CD4-positive, alpha-beta T cell treated with Interleukin-17A for 4 hours (primary cell): ENCODE measurements around the gene APPL1.

ENCODE experiments used
- DNase-seq: peaks from one replicate; pipeline ENCODE4 v3.0.0-alpha.2; 2020; ENCODE audit warnings: mixed read lengths

Gene APPL1, protein sequence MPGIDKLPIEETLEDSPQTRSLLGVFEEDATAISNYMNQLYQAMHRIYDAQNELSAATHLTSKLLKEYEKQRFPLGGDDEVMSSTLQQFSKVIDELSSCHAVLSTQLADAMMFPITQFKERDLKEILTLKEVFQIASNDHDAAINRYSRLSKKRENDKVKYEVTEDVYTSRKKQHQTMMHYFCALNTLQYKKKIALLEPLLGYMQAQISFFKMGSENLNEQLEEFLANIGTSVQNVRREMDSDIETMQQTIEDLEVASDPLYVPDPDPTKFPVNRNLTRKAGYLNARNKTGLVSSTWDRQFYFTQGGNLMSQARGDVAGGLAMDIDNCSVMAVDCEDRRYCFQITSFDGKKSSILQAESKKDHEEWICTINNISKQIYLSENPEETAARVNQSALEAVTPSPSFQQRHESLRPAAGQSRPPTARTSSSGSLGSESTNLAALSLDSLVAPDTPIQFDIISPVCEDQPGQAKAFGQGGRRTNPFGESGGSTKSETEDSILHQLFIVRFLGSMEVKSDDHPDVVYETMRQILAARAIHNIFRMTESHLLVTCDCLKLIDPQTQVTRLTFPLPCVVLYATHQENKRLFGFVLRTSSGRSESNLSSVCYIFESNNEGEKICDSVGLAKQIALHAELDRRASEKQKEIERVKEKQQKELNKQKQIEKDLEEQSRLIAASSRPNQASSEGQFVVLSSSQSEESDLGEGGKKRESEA

DNA sequence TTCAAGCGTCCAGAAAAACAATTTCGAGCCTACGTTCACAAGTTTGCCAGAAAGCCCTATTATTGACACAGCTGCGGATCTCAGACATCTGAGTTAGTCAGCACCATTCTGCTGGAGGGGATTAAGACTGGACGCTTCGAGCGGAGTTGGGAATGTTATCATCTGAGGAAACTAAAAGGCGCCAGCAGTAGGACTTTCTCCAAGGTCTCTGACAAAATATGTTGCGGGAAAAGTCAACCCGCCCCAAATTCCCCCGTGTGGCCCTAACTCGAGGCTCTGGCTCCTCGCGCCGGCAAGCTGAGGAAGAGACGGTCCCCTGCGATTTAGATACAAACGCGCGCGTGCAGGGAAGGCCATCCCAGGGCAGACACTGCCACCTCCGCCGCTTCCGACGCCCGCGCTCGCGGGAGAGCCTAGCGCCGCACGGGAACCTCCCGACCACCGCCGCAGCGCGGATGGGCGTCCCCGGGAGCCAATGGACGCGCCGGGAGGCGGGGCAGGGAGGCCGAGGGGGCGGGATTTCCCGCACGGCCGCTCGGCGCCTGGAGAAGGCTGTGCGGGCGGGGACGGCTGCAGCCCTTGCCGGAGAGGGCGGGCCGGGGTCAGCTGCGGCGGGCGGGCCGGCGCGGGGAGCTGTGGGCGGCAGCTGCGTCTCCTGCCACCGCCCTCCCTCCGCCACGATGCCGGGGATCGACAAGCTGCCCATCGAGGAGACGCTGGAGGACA is at the start of gene APPL1:
Gene APPL1, plus strand, starts transcription at position 526 of the 726 bp plus-strand sequence. Its CDS starts 155 bp downstream, at position 681.
- peak; percentile 93 for DNase-seq

DNA sequence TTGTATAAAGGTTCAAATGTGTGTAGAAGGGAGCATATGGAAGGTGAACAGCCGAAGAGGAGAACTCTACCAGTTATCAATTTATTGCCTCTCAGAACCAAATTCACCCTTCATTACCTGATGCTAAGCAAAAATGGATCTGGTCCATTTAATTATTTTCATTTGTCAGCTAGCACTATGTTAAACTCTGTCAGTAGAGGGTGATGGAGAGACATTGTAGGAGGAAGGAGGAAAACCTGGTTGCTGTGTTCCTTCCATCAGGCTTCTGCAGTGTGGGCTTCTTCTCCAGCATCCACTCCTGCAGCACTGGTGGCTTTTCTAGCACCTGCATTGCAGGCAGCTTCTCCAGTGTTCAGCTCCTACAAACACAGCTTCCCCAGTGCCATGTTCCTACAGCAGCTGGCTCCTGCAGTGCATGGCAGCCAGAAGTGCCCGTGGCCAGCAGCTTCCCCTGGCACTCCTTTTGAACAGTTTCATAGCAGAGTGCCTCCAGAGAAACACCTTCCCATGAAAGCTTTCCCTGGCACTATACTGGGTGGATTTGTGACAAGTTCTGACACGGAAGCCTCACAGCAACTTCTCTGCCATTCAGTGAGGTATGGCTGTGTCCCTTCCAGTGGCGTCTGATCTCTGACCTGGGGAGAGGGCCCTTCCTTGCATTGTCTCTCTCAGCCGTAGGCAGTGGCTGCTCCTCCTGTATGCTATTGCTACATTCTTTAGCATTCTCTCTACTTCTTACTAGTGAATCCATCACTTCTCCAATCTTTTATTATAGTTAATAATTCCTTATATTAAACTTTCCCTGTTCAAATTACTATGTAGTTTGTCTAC is 47.7 kb upstream of the APPL1 start:
- no peak for DNase-seq

DNA sequence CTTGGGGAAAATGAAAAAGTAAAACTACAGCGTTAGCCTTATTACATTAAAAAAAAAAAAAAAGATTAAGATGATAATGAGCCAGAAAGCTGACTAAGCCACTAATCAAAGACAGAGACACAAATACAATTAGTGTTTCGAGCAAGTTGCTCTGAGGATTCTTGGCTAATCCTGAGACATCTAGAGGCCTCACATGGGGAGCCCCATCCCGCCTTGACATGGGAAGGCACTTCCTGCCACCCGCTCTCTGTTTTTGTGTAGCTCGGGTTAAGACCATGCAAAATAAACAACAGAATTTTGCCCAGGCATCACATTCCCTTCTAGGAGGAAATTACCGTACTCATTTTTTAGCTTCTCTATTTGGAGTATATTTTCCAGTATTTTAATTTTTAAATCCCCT is 43.0 kb upstream of the APPL1 start:
- no peak for DNase-seq

DNA sequence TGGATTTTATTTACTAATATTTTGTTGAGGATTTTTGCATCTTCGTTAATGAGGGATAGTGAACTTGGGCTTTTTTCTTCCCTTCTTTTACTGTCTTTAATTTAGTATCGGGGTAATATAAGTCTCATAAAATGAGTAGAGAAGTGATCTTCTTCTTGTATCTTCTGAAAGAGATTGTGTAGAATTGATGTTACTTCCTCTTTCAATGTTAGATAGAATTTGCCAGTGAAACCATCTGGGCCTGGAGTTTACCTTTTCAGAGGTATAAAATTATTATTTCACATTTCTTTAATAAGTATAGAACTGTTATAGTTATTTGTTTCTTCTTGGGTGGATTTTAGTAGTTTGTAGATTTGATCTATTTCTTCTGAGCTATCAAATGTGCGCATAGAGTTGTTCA is 35.5 kb upstream of the APPL1 start:
- DNase-seq: no peak

DNA sequence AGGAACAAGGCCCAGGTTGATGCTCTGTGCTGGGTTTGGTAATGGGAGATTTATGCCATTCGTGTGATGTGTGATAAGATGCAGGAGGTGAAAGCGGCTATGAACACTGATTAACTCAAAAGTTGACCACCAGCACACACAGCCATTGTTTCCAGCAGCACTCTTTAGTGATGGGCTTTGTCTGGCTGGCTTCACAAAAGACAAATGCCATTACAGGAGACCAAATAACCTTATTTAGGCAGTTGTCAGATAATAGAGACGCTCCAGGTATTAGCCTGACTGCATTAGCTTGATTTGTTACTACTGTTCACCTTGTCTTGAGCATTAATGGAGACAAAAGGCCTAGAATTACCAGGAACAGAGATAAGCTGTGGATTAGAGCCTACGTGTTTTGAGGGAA is 32.9 kb upstream of the APPL1 start:
- DNase-seq: no peak

DNA sequence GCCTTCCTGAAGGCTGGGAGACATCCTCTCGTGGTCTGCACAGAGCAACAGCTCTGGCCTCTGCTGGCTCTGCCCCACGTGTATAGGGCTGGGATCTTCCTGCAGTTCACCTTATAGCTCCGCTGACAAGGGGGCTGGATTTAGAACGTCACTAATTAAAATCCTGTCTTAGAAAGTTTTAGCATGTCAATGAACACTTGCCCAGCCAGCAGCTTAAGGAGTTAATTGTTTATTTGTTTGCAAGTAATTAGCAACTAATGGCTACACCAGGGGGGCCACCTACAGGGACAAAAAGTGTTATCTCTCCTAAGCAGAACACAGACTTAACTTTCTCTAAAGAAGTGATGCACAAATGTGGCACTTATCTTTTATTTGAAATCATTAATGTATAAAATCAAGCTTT is 27.6 kb upstream of the APPL1 start, which contains the start of gene HESX1:
Gene HESX1, minus strand, starts transcription at position 84 of the 403 bp plus-strand sequence. Its CDS starts 60 bp downstream, at position 24.
- DNase-seq: no peak

DNA sequence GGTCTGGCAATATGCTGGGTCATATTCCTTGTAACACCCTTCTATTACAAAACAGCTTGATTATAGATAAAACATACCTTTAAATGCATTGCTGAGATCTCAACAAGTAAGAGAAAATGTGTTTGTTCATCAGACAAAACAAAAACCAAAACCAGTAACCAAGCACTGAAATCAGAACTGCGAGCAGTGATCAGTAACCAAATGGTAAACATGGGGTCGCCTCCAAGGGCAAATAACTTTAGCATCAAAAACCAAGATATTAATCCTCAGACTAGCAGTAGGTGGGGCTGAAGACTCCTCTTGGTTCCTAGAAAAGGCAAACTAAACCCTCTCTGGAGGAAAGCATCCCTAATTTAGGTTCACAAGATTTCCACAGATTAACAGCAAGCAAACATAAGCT is 21.1 kb upstream of the APPL1 start:
- no peak for DNase-seq

DNA sequence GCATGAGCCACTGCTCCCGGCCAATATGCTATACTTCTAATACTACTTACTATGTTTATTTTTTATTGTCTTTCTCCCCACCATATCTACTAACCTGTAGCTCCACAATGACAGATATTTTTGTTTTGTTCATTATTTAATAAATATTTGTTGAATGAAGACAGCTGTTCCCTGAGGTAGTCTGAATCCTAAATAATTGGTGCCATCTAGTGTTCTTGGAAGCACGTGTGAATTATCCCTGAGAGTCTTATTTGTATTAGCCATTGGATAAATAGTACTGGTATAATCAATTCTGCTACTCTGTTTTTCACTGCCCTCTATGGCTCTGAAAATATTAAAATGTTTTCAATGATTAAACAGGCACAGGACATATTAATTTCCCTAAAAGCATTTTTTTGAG is 5.6 kb upstream of the APPL1 start:
- DNase-seq: no peak

DNA sequence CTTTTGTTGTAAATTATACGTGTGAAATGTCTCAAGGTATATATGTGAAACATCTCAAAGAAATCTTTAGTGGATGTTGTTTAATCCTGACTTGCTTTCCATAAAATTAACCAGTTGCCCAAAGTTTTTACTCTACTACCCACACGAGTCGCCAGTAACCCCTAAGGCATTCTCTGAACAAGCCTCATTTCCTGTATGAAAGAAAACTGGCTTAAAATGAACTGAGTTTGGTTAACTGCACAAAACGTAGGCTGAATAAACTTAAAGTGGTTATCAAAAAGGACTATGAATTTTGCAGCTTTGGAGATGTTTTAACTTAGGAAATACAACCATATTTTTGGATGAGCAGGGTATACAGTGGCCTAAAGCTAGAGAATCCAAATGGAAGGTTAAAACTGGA is 2.7 kb upstream of the APPL1 start:
- DNase-seq: no peak

DNA sequence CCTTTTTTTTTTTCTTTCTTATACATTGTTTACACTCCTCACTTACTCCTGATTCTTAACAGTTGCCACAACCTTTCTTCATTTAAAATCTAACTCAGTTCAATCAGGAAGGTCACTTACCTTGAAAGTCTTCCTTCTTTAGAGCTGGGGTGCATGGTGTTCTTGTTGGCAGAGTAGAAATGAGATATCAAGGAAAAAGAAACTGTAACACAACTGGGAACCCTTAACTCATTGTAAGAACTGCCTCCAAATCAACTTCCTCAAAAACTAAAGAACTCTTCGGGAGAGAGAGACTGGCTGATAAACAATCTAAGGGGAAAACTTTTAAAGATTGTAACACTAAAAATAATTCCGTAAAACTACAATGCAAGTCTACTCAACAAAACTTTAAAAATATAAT is 1.4 kb upstream of the APPL1 start:
- no peak for DNase-seq

DNA sequence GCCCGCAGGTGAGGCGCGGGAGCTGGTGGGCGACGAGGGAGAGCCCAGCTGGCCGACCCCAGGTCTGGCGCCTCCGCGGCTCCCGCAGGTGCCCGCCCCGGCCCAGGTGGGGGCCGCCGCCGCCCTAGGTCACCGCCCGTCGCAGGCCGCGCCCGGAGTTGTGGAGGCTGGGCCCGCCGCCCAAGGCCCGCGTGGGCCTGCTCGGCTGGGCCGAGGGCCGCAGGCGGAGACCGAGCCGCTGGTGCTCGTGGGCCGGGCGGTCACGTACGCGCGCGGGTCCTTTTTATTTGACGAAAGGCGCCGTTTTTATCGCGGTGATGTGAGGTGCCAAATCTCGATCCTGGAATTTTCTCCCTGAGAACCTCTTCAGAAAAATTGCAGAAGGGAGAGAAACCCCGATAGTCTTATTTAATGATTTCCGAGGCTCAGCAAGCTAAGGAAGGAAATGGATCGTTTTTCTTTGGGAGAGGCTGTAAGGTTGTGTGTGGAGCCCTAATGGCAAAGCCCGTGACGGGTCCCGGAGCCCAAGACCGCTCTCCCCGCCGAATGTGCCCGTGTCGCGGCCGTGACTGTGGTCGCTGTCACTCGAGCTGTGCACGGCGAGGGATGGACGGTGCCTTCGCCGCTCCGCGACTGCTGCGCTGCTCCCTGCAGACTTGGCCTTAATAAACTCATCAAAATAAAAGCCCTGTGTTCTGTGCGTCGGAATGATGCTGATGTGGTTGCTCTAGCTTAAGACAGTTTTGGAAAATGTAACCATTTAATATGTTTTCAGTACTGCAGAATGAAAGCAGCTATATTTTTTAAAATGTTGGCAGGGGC is 612 bp downstream of the APPL1 start:
- peak; percentile 55 for DNase-seq

DNA sequence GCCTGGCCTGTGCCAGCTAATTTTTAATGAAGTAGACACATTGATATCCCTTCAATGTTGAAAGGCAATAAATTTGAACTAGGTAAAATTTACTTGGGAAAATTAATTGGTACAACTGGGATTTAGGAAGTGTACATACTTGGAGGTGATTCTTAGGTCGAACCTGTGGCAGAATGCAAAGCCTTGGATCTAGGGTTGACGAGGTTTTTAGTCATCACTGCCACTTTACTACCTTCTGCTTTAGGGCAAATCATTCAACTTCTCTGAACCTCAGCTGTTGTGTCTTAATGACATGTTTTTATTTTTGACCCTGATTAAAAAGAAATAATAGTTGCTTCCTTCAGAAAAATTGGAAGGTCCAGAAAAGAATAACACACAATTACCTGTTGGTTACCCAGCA is 2.5 kb downstream of the APPL1 start:
- no peak for DNase-seq

DNA sequence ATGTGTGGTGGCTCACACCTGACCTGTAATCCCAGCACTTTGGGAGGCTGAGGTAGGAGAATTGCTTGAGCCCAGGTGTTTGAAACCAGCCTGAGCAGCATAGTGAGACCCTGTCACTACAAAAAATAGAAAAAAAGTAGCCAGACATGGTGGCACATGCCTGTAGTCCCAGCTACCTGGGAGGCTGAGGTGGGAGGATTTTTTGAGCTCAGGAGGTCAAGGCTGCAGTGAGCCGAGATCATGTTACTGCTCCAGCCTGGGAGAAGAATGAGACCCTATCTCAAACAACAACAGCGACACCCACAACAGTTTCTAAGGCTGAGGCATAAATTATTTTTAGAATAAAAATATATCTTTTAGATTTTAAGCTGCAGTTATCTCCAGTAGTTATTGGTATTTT is 6.3 kb downstream of the APPL1 start:
- no peak for DNase-seq

DNA sequence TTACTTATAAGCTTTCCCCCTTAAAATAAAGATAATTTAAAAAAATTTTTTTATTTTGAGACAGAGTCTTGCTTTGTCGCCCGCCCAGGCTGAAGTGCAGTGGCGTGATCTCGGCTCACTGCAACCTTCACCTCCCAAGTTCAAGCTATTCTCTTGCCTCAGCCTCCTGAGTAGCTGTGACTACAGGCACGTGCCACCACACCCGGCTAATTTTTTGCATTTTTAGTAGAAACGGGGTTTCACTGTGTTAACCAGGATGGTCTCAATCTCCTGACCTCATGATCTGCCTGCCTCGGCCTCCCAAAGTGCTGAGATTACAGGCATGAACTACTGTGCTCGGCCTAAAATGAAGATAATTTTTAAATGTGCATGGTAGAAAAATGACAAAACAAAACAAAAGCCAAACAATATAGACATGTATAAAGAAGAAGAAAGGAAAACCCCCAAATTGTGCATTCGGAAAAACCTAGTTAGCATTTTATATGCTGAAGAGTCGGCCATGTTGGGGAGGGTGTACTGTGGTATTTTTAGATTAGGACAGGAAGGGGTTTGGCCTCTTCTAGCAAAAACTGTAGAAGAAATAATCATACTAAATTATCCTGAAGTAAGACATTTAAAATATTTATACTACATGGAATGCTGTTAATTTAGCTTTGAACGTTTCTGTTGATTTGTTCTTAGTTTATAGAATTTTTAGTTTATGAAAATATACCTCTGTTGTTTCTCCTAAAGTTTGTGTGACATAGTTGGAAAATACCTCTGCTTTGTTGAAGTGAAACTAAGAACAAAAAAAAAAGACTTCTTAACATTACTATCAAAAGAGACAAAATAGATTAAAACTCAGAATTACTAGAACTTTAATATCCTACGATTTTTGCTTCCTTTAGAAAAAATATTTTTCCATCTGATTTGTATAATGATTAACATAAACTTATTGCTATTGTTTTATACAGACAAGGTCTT is 7.4 kb downstream of the APPL1 start:
- no peak for DNase-seq

DNA sequence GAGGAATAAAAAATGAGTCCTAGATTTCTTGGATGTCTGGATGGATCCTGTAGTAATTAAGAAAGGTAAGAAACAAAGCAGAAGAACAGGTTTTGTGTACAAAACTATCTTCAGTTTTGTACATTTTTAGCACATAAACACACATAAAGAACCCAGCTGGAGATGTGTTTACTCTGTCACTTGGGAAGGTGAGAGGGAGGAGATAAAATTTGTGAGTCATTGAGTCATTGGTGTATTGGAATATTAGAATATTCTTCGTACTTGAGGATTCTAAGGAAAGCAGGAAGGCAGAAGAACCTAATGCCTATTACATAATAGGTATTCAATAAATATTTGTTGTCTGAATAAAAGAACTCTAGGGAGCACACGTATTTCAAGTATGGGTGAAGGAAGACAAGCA is 17.4 kb downstream of the APPL1 start:
- no peak for DNase-seq

DNA sequence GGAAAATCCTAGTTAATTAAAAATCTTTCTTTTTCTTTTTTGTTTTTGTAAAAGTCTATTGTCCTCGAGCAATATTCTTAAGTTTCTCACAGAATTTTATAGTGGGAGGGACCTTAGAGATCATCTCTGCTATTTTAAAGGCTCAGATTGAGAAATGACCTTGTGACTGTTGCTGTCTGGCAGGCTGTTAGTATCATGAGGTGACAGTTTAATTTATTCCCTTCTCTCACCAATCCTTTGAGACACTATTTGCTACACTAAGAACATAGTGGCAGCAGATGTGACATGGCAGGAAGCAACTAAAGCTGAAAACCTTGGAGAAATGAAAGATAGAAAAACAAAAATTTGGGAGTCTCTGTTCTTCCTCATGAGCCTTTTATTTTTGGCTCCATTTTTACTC is 24.9 kb downstream of the APPL1 start:
- no peak for DNase-seq

DNA sequence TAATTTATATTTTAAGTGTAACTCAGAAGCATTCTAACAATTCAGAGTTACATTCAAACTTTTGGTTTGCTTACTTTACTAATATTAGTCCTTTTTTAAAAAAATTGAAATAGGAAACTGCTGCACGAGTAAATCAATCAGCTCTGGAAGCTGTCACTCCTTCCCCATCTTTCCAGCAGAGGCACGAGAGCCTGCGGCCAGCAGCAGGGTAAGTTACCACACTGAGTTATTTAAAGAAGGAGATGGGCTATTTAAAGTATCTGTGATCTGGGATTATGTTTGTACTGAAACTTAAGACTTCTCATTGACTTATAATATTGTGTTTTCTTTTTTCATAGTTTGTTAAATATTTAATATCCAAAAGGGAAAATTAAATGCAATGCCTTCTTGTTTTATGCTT is 29.3 kb downstream of the APPL1 start:
- DNase-seq: no peak

DNA sequence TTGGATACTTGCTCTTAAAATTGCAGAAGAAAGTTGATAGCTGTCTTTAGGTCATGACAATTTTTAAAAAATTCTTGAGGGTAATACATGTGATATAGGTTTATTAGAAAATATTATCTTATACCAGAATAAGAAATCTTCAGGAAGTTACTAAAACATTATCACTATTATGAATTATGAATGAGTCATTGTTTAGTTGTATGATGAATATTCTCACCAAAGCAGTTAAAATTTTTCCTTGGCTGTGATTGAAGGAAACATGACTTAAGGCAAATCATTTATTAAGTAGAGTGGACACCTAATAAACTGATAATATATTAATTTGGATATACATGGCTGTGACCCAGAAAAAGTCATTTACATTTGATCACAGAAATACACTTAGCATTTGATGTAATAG is 30.1 kb downstream of the APPL1 start:
- no peak for DNase-seq

DNA sequence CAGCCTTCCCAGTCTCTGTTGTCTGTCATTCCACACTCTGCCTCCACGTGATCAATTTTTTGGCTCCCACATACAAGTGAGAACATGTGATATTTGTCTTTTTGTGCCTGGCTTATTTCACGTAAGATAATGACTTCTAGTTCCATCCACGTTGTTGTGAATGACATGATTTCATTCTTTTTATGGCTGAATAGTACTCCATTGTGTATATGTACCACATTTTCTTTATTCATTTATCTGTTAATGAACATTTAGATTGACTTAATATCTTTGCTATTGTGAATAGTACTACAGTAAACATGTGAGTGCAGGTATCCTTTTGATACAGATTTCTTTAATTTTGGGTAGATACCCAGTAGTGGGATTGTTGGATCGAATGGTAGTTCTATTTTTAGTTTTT is 33.6 kb downstream of the APPL1 start:
- DNase-seq: no peak

DNA sequence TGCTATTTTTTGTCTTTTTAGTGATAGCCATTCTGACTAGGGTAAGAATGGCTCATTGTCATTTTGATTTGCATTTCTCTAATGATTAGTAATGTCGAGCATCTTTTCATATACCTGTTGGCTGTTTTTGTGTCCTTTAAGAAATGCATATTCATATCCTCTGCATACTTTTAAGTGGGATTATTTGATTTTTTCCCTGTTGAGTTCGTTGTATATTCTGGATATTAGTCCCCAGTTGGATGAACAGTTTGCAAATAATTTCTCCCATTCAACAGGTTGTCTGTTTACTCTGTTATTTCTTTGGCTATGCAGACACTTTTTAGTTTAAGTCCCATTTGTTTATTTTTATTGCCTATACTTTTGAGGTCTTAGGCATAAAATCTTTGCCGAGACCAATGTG is 34.4 kb downstream of the APPL1 start:
- no peak for DNase-seq

DNA sequence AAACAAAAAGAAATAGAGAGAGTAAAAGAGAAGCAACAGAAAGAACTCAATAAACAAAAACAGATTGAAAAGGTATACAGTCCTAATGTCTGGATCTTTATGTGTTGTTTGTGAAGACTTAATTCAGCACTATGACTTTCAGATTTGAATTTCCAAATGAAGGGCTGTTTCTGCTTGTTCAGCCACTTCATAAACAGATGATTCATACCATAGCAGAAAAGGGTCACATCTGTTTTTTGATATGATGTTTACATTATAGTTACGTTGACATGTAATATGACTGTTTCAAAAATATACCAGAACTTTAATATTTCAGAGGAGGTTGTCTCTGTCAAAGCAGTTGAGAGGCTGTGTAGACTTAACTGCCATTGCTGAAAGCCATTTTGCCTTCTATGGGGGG is 40.9 kb downstream of the APPL1 start:
- no peak for DNase-seq
